H9 (cell line): ENCODE measurements around the gene GPR15LG. TPM values are rescaled to one million over a fixed set of nuclear protein-coding genes. Genes with fewer than 3 reads are reported as not detected.

ENCODE experiments used
- DNase-seq: peaks from one replicate; pipeline ENCODE4 v3.0.0-alpha.2; 2017
- H2AFZ ChIP-seq: one replicate; pipeline ENCODE4 v1.6.1; 2013; ENCODE audit warnings: mild to moderate bottlenecking, low read length, control low read depth, moderate library complexity
- H2AK5ac ChIP-seq: 2 replicates; pipeline ENCODE4 v1.6.1; 2013; ENCODE audit warnings: low read length, control low read depth, mixed read lengths; ENCODE audit not compliant: insufficient read length
- H2BK120ac ChIP-seq: one replicate; pipeline ENCODE4 v1.6.1; 2013; ENCODE audit warnings: low read depth, mild to moderate bottlenecking, low read length, control low read depth, inconsistent platforms; ENCODE audit not compliant: poor library complexity, severe bottlenecking
- H2BK12ac ChIP-seq: 2 replicates; pipeline ENCODE4 v1.6.1; 2013; ENCODE audit warnings: low read length, control low read depth, mixed read lengths, low read depth; ENCODE audit not compliant: insufficient read length
- H2BK15ac ChIP-seq: 2 replicates; pipeline ENCODE4 v1.6.1; 2013; ENCODE audit warnings: low read depth, low read length, control low read depth
- H2BK20ac ChIP-seq: one replicate; pipeline ENCODE4 v1.6.1; 2013; ENCODE audit warnings: low read depth, mild to moderate bottlenecking, low read length, control low read depth, inconsistent platforms; ENCODE audit not compliant: poor library complexity, severe bottlenecking
- H2BK5ac ChIP-seq: 2 replicates; pipeline ENCODE4 v1.6.1; 2013; ENCODE audit warnings: low read length, control low read depth, mixed read lengths; ENCODE audit not compliant: insufficient read length
- H3K14ac ChIP-seq: 2 replicates; pipeline ENCODE4 v1.6.1; 2013; ENCODE audit warnings: low read length, control low read depth; ENCODE audit not compliant: insufficient read depth
- H3K18ac ChIP-seq: 2 replicates; pipeline ENCODE4 v1.6.1; 2013; ENCODE audit warnings: low read depth, mild to moderate bottlenecking, mixed read lengths, low read length, control low read depth; ENCODE audit not compliant: insufficient read length
- H3K23ac ChIP-seq: 2 replicates; pipeline ENCODE4 v1.6.1; 2013; ENCODE audit warnings: low read length, control low read depth, mixed read lengths, low read depth; ENCODE audit not compliant: insufficient read length
- H3K23me2 ChIP-seq: 2 replicates; pipeline ENCODE4 v1.6.1; 2013; ENCODE audit warnings: low read depth, mild to moderate bottlenecking, mixed read lengths, low read length, control low read depth; ENCODE audit not compliant: insufficient read length, poor library complexity, severe bottlenecking
- H3K27ac ChIP-seq: 2 replicates; pipeline ENCODE4 v1.5.1; 2013; ENCODE audit warnings: low read length, control low read depth, mixed read lengths, low read depth; ENCODE audit not compliant: insufficient read length
- H3K27me3 ChIP-seq: 2 replicates; pipeline ENCODE4 v1.6.1; 2013; ENCODE audit warnings: low read length, control low read depth, inconsistent platforms; ENCODE audit not compliant: insufficient read depth
- H3K4ac ChIP-seq: 2 replicates; pipeline ENCODE4 v1.6.1; 2013; ENCODE audit warnings: low read depth, mild to moderate bottlenecking, control low read depth, inconsistent platforms, low read length, moderate library complexity
- H3K4me1 ChIP-seq: 2 replicates; pipeline ENCODE4 v1.6.1; 2013; ENCODE audit warnings: low read length, control low read depth, inconsistent platforms; ENCODE audit not compliant: insufficient read depth
- H3K4me2 ChIP-seq: 2 replicates; pipeline ENCODE4 v1.6.1; 2013; ENCODE audit warnings: low read length, control low read depth, mixed read lengths; ENCODE audit not compliant: insufficient read length, insufficient read depth
- H3K56ac ChIP-seq: 2 replicates; pipeline ENCODE4 v1.6.1; 2013; ENCODE audit warnings: low read depth, mild to moderate bottlenecking, mixed read lengths, low read length, control low read depth; ENCODE audit not compliant: insufficient read length
- H3K79me1 ChIP-seq: 2 replicates; pipeline ENCODE4 v1.6.1; 2013; ENCODE audit warnings: low read depth, mild to moderate bottlenecking, moderate library complexity, low read length, control low read depth, inconsistent platforms; ENCODE audit not compliant: insufficient read depth, poor library complexity, severe bottlenecking
- H3K79me2 ChIP-seq: 2 replicates; pipeline ENCODE4 v1.6.1; 2013; ENCODE audit warnings: low read length, control low read depth, inconsistent platforms; ENCODE audit not compliant: insufficient read depth
- H3K9ac ChIP-seq: 2 replicates; pipeline ENCODE4 v1.6.1; 2013; ENCODE audit warnings: low read length, control low read depth, mixed read lengths; ENCODE audit not compliant: insufficient read length; ENCODE audit errors: extremely low read depth
- H3K9me3 ChIP-seq: one replicate; pipeline ENCODE4 v1.6.1; 2013; ENCODE audit warnings: low read depth, low read length, inconsistent platforms; ENCODE audit not compliant: control insufficient read depth
- H3T11ph ChIP-seq: one replicate; pipeline ENCODE4 v1.6.1; 2013; ENCODE audit warnings: mild to moderate bottlenecking, low read length, control low read depth, inconsistent platforms
- H4K20me1 ChIP-seq: one replicate; pipeline ENCODE4 v1.6.1; 2013; ENCODE audit not compliant: control insufficient read depth, insufficient read length, insufficient read depth
- H4K5ac ChIP-seq: 2 replicates; pipeline ENCODE4 v1.6.1; 2013; ENCODE audit warnings: low read depth, mild to moderate bottlenecking, mixed read lengths, low read length, control low read depth; ENCODE audit not compliant: insufficient read length
- H4K8ac ChIP-seq: replicated peaks from 2 replicates; pipeline ENCODE4 v1.6.1; 2013; ENCODE audit warnings: low read length, control low read depth, mixed read lengths, low read depth; ENCODE audit not compliant: insufficient read length
- H4K91ac ChIP-seq: 2 replicates; pipeline ENCODE4 v1.6.1; 2013; ENCODE audit warnings: low read depth, mild to moderate bottlenecking, moderate library complexity, mixed read lengths, low read length, control low read depth; ENCODE audit not compliant: insufficient read length
- H3K27ac Mint-ChIP-seq, 3 experiments: 2 replicates in 2 of 3; 3 replicates in 1 of 3; pipeline ENCODE4 v1.8.0; 2020 to 2021; ENCODE audit warnings: mixed read lengths in 3 of 3, mild to moderate bottlenecking in 1 of 3, moderate library complexity in 1 of 3
- H3K27me3 Mint-ChIP-seq: 2 replicates; pipeline ENCODE4 v1.8.0; 2021; ENCODE audit warnings: low read depth, mild to moderate bottlenecking, moderate library complexity, mixed read lengths
- H3K36me3 Mint-ChIP-seq, 3 experiments: 2 replicates in 2 of 3; 3 replicates in 1 of 3; pipeline ENCODE4 v1.8.0; 2020 to 2021; ENCODE audit warnings: low read depth in 3 of 3, mixed read lengths in 3 of 3; ENCODE audit not compliant: insufficient read depth in 1 of 3
- H3K4me1 Mint-ChIP-seq, 2 experiments: 2 replicates each; pipeline ENCODE4 v1.8.0; 2020; ENCODE audit warnings: mixed read lengths in 2 of 2
- H3K4me3 Mint-ChIP-seq, 2 experiments: 2 replicates in 1 of 2; 3 replicates in 1 of 2; pipeline ENCODE4 v1.8.0; 2020 to 2021; ENCODE audit warnings: mild to moderate bottlenecking in 2 of 2, mixed read lengths in 2 of 2, moderate library complexity in 1 of 2
- H3K9me3 Mint-ChIP-seq, 2 experiments: 2 replicates in 1 of 2; 3 replicates in 1 of 2; pipeline ENCODE4 v1.8.0; 2020; ENCODE audit warnings: mild to moderate bottlenecking in 2 of 2, mixed read lengths in 2 of 2, moderate library complexity in 1 of 2
- CTCF ChIP-seq: fragments of 200-600 bp; sonication (generic); conservative IDR thresholded peaks from 3 replicates; pipeline ENCODE4 v1.8.0; 2021; ENCODE audit warnings: antibody characterized with exemption, mild to moderate bottlenecking
- WGBS: extraction: QIAGEN DNeasy Blood & Tissue Kit; methylation state at CpG from one replicate; pipeline ENCODE4 v1.1.7; 2013; ENCODE audit warnings: missing lambda C conversion rate, low lambda C conversion rate, mixed read lengths; ENCODE audit not compliant: insufficient read length; ENCODE audit errors: extremely low coverage; 5-methylcytosine and 5-hydroxymethylcytosine counted together
- total RNA-seq: library from RNA; stranded (reverse); gene quantifications from 2 replicates; pipeline ENCODE4 v1.2.1, GENCODE V29; 2021

Gene GPR15LG
- total RNA-seq, 1 experiment from 2014 or later = not detected

- no peak overlapping the region for H3K4ac ChIP-seq
- H3K9me3 ChIP-seq = no peaks in the 10 kb centered on the region
- H3K27me3 ChIP-seq = no peaks in the 10 kb centered on the region
- H2BK15ac ChIP-seq = no peak overlapping the region
- H3T11ph ChIP-seq = no peak overlapping the region
- H3K4me3 Mint-ChIP-seq = no peak overlapping the region
- no peak overlapping the region for H3K14ac ChIP-seq
- no peak overlapping the region for H2AFZ ChIP-seq
- H3K27ac ChIP-seq = no peak overlapping the region
- no peak overlapping the region for H4K5ac ChIP-seq
- H3K9me3 Mint-ChIP-seq = no peaks in the 10 kb centered on the region
- peaks cover 2% of the 10 kb centered on the region; the same call in 1 of the 2 replicates for H3K27me3 Mint-ChIP-seq
- H3K27ac Mint-ChIP-seq = no peak overlapping the region; a peak in 1 of 7 replicates
- H3K4me2 ChIP-seq = no peak overlapping the region
- no peak overlapping the region for H4K8ac ChIP-seq
- H3K56ac ChIP-seq = no peak overlapping the region
- no peak overlapping the region for H3K23ac ChIP-seq
- no peak overlapping the region for H3K9ac ChIP-seq
- H3K18ac ChIP-seq = no peak overlapping the region
- no peak overlapping the region for H2BK120ac ChIP-seq
- no peak overlapping the region for H2BK20ac ChIP-seq
- H4K20me1 ChIP-seq = no peaks in the 10 kb centered on the region
- no peaks in the 10 kb centered on the region for H3K4me1 ChIP-seq
- H2AK5ac ChIP-seq = no peak overlapping the region
- no peak for TF ChIP-seq CTCF
- H2BK5ac ChIP-seq = no peak overlapping the region
- H3K79me1 ChIP-seq = no peaks in the 10 kb centered on the region
- H3K79me2 ChIP-seq = no peaks in the 10 kb centered on the region
- DNase-seq = no peak
- H2BK12ac ChIP-seq = no peak overlapping the region
- no CpG with 5 or more reads among the region's 5 CpGs for WGBS
- H3K36me3 Mint-ChIP-seq = no peaks in the 10 kb centered on the region; a peak in 1 of 7 replicates
- no peaks in the 10 kb centered on the region for H3K23me2 ChIP-seq
- H4K91ac ChIP-seq = no peak overlapping the region
- H3K4me1 Mint-ChIP-seq = peaks cover 0 to 6% of the 10 kb centered on the region in 2 experiments; a peak in 3 of 4 replicates
Observed at GRCh38 chr10:84212014-84212413, 38.4 kb downstream of the GPR15LG start.
